OCI-LY1 (cell line): Measurements from ENCODE around the gene RAPGEF5.

ENCODE experiments used
- CTCF ChIP-seq: fragments of 200-600 bp; sonication (generic), shearing (Covaris generic); IDR thresholded peaks from 2 replicates; pipeline ENCODE4 v1.5.1; 2017; ENCODE audit warnings: mild to moderate bottlenecking, antibody characterized with exemption, low read length, moderate library complexity, mixed read lengths
- EZH2 ChIP-seq: fragments of 200-600 bp; sonication (generic), shearing (Covaris generic); IDR thresholded peaks from 2 replicates; pipeline ENCODE4 v1.8.0; 2017; ENCODE audit warnings: borderline replicate concordance, mixed run types, mild to moderate bottlenecking, antibody characterized with exemption, low read length, moderate library complexity, mixed read lengths

- TF ChIP-seq CTCF (no peak), EZH2 (no peak)
Observed at GRCh38 chr7:22075561-22075960, 281.4 kb downstream of the RAPGEF5 start.
